GM18517 (cell line): Measurements from ENCODE around the gene NLRC3.
"Not testable (repeated sequence)": the region's sequence is repeated elsewhere in the genome, so short reads cannot be mapped to it uniquely, and the experiment has no call there.

Source experiments
- ATAC-seq: cut with Tn5 transposase; IDR thresholded peaks from one replicate; pipeline ENCODE4 v1.9.1; 2021; ENCODE audit warnings: mild to moderate bottlenecking, moderate library complexity; ENCODE audit not compliant: unreplicated experiment

NLRC3 gene

GRCh38 chr16:3519581-3519980, 57.6 kb downstream of the NLRC3 start:
- ATAC-seq, result no peak

GRCh38 chr16:3518986-3519348, 58.2 kb downstream of the NLRC3 start:
- ATAC-seq, result no peak

- no peak for ATAC-seq
These were observed 58.8 kb downstream of the NLRC3 start for GRCh38 chr16:3518292-3518985.

GRCh38 chr16:3515897-3516296, 61.3 kb downstream of the NLRC3 start:
- no peak for ATAC-seq

GRCh38 chr16:3514621-3515020, 62.6 kb downstream of the NLRC3 start:
- no peak for ATAC-seq

GRCh38 chr16:3513892-3514583, 63.2 kb downstream of the NLRC3 start:
- no peak for ATAC-seq

- ATAC-seq, result no peak
These were observed 65.7 kb downstream of the NLRC3 start for GRCh38 chr16:3511286-3512180.

- no peak for ATAC-seq
These were observed 66.8 kb downstream of the NLRC3 start for GRCh38 chr16:3510416-3510815.

- no peak for ATAC-seq
These were observed 67.7 kb downstream of the NLRC3 start for GRCh38 chr16:3509470-3509928.

- no peak for ATAC-seq
These were observed 68.5 kb downstream of the NLRC3 start for GRCh38 chr16:3508736-3509135.

- ATAC-seq, result no peak
These were observed 73.7 kb downstream of the NLRC3 start for GRCh38 chr16:3503523-3503922.

GRCh38 chr16:3501783-3502400, 75.3 kb downstream of the NLRC3 start:
- ATAC-seq, result no peak

GRCh38 chr16:3501412-3501761, 75.8 kb downstream of the NLRC3 start:
- not testable (repeated sequence) for ATAC-seq

GRCh38 chr16:3498988-3499387, 78.2 kb downstream of the NLRC3 start:
- ATAC-seq, result no peak

- no peak for ATAC-seq
These were observed 79.4 kb downstream of the NLRC3 start for GRCh38 chr16:3497771-3498170.

- no peak for ATAC-seq
These were observed 80.8 kb downstream of the NLRC3 start for GRCh38 chr16:3496386-3496785.

- ATAC-seq, result no peak
These were observed 82.0 kb downstream of the NLRC3 start, which contains the start of gene C16orf90 for GRCh38 chr16:3495176-3495575. C16orf90 (minus strand) TSS chr16:3495489; CDS start chr16:3495421, 68 bp downstream.

GRCh38 chr16:3494386-3494973, 82.7 kb downstream of the NLRC3 start:
- ATAC-seq, result no peak

GRCh38 chr16:3492356-3492755, 84.8 kb downstream of the NLRC3 start:
- no peak for ATAC-seq

- ATAC-seq, result no peak
These were observed 86.1 kb downstream of the NLRC3 start for GRCh38 chr16:3490911-3491629.
